GM12878 (cell line): ENCODE measurements around the gene WNT11.

Experiments
- CEBPB ChIP-seq, 2 experiments: fragments of 150-350 bp in 1 of 2; IDR thresholded peaks; 2 replicates each; pipeline ENCODE4 v1.6.1; 2012 to 2014; ENCODE audit warnings: low read depth in 2 of 2, low read length in 2 of 2, borderline replicate concordance in 1 of 2, inconsistent platforms in 1 of 2
- CHD2 ChIP-seq: IDR thresholded peaks from 2 replicates; pipeline ENCODE4 v1.6.1; 2011; ENCODE audit warnings: low read depth, low read length, improper control_type of control experiment, borderline replicate concordance
- CTCF ChIP-seq, 3 experiments: IDR thresholded peaks in 2 of 3; conservative IDR thresholded peaks in 1 of 3; 2 replicates each; pipeline ENCODE4 v1.5.1; 2011; ENCODE audit warnings: low read depth in 3 of 3, low read length in 3 of 3, mild to moderate bottlenecking in 3 of 3, control low read depth in 2 of 3, moderate library complexity in 2 of 3, inconsistent platforms in 1 of 3, mixed read lengths in 1 of 3; ENCODE audit not compliant: control insufficient read depth in 2 of 3, insufficient read depth in 1 of 3; ENCODE audit errors: extremely low read depth in 1 of 3
- MEF2A ChIP-seq: IDR thresholded peaks from 2 replicates; pipeline ENCODE4 v1.6.1; 2011; ENCODE audit warnings: low read depth, mild to moderate bottlenecking, low read length, moderate library complexity; ENCODE audit not compliant: insufficient read depth
- ZBTB40 ChIP-seq: fragments of 450-650 bp; IDR thresholded peaks from 2 replicates; pipeline ENCODE4 v1.6.1; 2016; ENCODE audit warnings: mild to moderate bottlenecking, moderate library complexity, borderline replicate concordance
- ZNF687 ChIP-seq: fragments of 450-650 bp; IDR thresholded peaks from 2 replicates; pipeline ENCODE4 v1.6.1; 2017; ENCODE audit warnings: mild to moderate bottlenecking, moderate library complexity

- TF ChIP-seq ZNF687 (no peak), ZBTB40 (no peak), CEBPB (IDR thresholded peaks at IDR 0.05; ENCODE audit: borderline replicate concordance in 1 of 2, low read depth in 2 of 2, low read length in 2 of 2) (no peak), CTCF (IDR thresholded peaks at IDR 0.05 in 2 of 3, conservative IDR thresholded peaks at IDR 0.05 in 1 of 3; ENCODE audit: control insufficient read depth in 2 of 3, extremely low read depth in 1 of 3, insufficient read depth in 1 of 3, low read depth in 3 of 3, low read length in 3 of 3) (no peak), MEF2A (no peak), CHD2 (no peak)
Measured at GRCh38 chr11:76247091-76247490, 40.8 kb upstream of the WNT11 start.
